ENCODE data around the gene LRRC27. TPM values are rescaled to one million over a fixed set of nuclear protein-coding genes. Genes with fewer than 3 reads are reported as not detected.

LRRC27 gene
- total RNA-seq: 10 to 100 TPM in 3 of 4 donors, under 1 TPM in 1; 0.59 to 32.6 (median 15.3) TPM

GRCh38 chr10:132331601-132332432, at the start of gene LRRC27:
LRRC27 (plus strand) TSS chr10:132332193; CDS start chr10:132333525, 1,332 bp downstream.
- Histone ChIP-seq H3K27ac (peak within 1 kb of the TSS; percentile 83 to 84), H3K4me3 (peak within 1 kb of the TSS; percentile 72 to 83), H3K27me3 (no peaks in the 10 kb centered on the region), H3K9me3 (no peaks in the 10 kb centered on the region), H3K4me1 (no peaks in the 10 kb centered on the region), H3K36me3 (no peaks in the 10 kb centered on the region)
- DNase-seq: peak; percentile 98 to 100
- intact Hi-C loops (cut with DNase I; ENCODE audit: low total_unique reads): no loop called here
- TF ChIP-seq POLR2A (IDR thresholded peaks at IDR 0.05): peak in 1 of 2 donors; percentile 54
- TF ChIP-seq, protein P1, sequence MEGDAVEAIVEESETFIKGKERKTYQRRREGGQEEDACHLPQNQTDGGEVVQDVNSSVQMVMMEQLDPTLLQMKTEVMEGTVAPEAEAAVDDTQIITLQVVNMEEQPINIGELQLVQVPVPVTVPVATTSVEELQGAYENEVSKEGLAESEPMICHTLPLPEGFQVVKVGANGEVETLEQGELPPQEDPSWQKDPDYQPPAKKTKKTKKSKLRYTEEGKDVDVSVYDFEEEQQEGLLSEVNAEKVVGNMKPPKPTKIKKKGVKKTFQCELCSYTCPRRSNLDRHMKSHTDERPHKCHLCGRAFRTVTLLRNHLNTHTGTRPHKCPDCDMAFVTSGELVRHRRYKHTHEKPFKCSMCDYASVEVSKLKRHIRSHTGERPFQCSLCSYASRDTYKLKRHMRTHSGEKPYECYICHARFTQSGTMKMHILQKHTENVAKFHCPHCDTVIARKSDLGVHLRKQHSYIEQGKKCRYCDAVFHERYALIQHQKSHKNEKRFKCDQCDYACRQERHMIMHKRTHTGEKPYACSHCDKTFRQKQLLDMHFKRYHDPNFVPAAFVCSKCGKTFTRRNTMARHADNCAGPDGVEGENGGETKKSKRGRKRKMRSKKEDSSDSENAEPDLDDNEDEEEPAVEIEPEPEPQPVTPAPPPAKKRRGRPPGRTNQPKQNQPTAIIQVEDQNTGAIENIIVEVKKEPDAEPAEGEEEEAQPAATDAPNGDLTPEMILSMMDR (IDR thresholded peaks at IDR 0.05): peak in 1 of 4 experiments; percentile 13

GRCh38 chr10:132282667-132283603, 49.1 kb upstream of the LRRC27 start:
- H3K9me3 ChIP-seq: no peaks in the 10 kb centered on the region
- no peaks in the 10 kb centered on the region for H3K36me3 ChIP-seq
- no peaks in the 10 kb centered on the region for H3K27me3 ChIP-seq
- no peak for DNase-seq
- intact Hi-C loops (cut with DNase I; ENCODE audit: low total_unique reads): no loop called here
- H3K4me3 ChIP-seq: no peak overlapping the region
- no peaks in the 10 kb centered on the region for H3K4me1 ChIP-seq
- TF ChIP-seq, protein P1 (IDR thresholded peaks at IDR 0.05): no peak
- no peak for TF ChIP-seq POLR2A (IDR thresholded peaks at IDR 0.05)
- no peak overlapping the region for H3K27ac ChIP-seq

DNA sequence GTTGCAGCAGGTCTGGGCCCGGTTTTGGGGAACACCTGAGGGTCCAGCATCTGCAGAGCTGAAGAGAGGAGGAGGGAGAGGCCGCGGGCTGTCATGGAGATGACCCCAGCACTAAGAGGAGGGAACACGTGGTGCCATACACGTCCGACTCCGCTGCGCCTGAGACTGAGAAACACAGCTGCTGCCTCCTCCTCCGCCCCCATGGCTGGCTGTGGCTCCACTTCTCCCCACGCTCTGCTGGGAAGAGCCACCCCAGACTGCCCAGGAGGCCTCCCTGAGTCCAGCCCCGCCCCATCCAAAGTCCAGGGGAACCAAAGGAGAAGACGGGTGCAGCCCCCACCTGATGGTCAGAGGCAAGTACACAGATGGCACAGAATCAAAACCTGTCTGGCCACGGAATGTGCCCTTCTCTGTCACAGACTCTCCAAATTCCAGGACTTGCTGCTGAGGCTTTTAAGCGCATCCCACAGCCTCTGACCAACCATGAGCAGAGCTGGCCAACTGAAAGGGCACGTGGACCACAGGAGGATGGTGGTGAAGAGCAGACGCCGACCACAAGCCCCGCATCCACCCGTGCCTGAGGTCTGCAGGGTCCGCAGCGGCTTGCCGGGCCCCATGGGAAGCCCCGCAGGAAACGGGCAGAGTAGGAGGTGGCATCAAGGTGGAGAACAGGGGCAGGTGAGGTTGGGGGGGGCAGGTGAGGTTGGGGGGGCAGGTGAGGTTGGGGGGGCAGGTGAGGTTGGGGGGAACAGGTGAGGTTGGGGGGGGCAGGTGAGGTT, 48.2 kb upstream of the LRRC27 start:
- intact Hi-C loops (cut with DNase I; ENCODE audit: low total_unique reads): no loop called here
- TF ChIP-seq, protein P1 (IDR thresholded peaks at IDR 0.05): no peak
- TF ChIP-seq POLR2A (IDR thresholded peaks at IDR 0.05): no peak

DNA sequence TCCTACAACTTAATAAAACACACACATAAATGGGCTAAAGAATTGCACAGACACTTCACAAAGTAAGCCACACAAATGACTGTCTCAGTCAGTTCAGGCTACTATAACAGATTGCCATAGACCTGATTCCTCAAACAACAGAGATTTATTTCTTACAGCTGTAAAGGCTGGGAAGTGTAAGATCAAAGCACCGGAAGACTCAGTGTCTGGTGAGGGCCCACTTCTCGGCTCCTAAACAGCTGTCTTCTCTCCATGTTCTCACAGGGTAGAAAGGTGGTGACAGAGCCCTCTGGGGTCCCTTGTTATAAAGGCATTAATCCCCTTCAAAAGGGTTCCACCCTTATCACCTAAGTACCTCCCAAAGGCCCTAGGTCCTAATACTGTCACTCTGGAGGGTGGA, 42.6 kb upstream of the LRRC27 start:
- H3K27ac ChIP-seq: no peak overlapping the region
- H3K9me3 ChIP-seq: peaks cover 0 to 3% of the 10 kb centered on the region in 2 donors
- H3K4me1 ChIP-seq: peaks cover 0 to 6% of the 10 kb centered on the region in 2 donors
- intact Hi-C loops (cut with DNase I; ENCODE audit: low total_unique reads): no loop called here
- TF ChIP-seq, protein P1 (IDR thresholded peaks at IDR 0.05): no peak
- TF ChIP-seq POLR2A (IDR thresholded peaks at IDR 0.05): no peak
- H3K27me3 ChIP-seq: no peaks in the 10 kb centered on the region
- H3K4me3 ChIP-seq: no peak overlapping the region
- no peak for DNase-seq
- H3K36me3 ChIP-seq: no peaks in the 10 kb centered on the region

More for the DNA sequence above, 48.2 kb upstream of the LRRC27 start:
- Histone ChIP-seq H3K4me1 (no peaks in the 10 kb centered on the region), H3K36me3 (no peaks in the 10 kb centered on the region), H3K9me3 (no peaks in the 10 kb centered on the region), H3K27ac (no peak overlapping the region), H3K27me3 (no peaks in the 10 kb centered on the region), H3K4me3 (no peak overlapping the region)
- DNase-seq: no peak
